ENCODE results near the gene DTNBP1. TPM values are rescaled to one million over a fixed set of nuclear protein-coding genes. Genes with fewer than 3 reads are reported as not detected.

Gene DTNBP1
- total RNA-seq, 1 experiment from 2014 or later: 28.2 TPM

GRCh38 chr6:15495375-15495901 is 167.4 kb downstream of the DTNBP1 start:
- POLR2A ChIA-PET (ENCODE audit: low non-redundant PET): no interaction called here
- no TSS peak for BruUV-seq (replicated peaks)
- CTCF ChIA-PET: no interaction called here
- no peaks in the 10 kb centered on the region for H3K9me3 ChIP-seq (ENCODE audit: low read depth, low read length, poor library complexity, severe bottlenecking)
- no peak for DNase-seq (ENCODE audit: low spot score)
- intact Hi-C loops (cut with micrococcal nuclease; ENCODE audit: unreplicated experiment): loop anchor here (10.0 kb wide), 2 partner anchors 381 to 1111 kb away; no protein-coding TSS in a partner anchor
- H3K27ac ChIP-seq (ENCODE audit: low read depth, low read length, poor library complexity, severe bottlenecking): no peak overlapping the region
- H3K27me3 ChIP-seq (replicated peaks; ENCODE audit: insufficient read depth, low read depth, low read length, poor library complexity): no peaks in the 10 kb centered on the region
- TF ChIP-seq CTCF (conservative IDR thresholded peaks at IDR 0.05; ENCODE audit: low read depth, low read length) (no peak), EZH2 (IDR thresholded peaks at IDR 0.05; ENCODE audit: borderline replicate concordance, low read depth, low read length, poor library complexity, severe bottlenecking) (no peak)
- H3K36me3 ChIP-seq (ENCODE audit: insufficient read depth, low read length, poor library complexity, severe bottlenecking): peaks cover 18% of the 10 kb centered on the region
- H3K4me1 ChIP-seq (ENCODE audit: insufficient read depth, low read length, poor library complexity, severe bottlenecking): peaks cover 37% of the 10 kb centered on the region
- no peak overlapping the region for H3K4me3 ChIP-seq (ENCODE audit: low read depth, low read length, poor library complexity, severe bottlenecking)

DNA sequence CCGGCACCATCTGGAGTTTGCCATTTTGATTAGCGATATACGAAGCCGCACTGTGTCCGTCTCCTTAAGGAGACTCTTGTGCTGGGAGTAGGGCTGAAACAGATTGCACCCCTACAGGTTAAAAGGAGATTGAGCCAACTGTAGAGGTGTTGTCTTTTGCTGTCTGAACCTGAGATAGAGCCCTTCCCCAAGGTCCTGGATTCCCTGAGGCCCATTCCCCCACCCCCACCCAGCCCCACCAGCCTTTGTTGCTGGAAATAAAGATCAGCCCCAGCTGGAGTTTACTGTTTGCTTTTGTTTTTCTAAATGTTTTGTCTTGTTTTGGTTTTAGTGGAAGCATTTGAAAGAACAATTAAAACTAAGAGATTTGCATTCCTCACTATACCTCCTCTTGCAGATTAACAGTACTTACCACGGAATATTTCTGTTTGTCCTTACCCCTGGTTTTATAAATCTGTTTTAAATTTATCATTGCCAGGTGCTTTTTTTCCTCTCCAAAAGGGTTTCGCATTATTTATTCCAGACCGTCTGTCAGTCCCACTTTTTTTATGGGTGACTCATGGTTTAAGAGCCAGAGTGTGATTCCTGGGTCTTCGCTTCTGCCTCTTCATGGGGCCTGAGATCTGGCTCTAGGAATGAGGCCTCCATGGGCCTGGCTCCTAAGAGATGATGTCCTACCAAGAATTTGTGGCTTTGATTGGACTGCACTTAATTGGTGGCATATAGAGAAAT is 169.2 kb downstream of the DTNBP1 start:
- intact Hi-C loops (cut with micrococcal nuclease; ENCODE audit: unreplicated experiment): loop anchor here (5.0 to 10.0 kb wide), 5 partner anchors 46 to 1109 kb away; no protein-coding TSS in a partner anchor
- BruUV-seq (replicated peaks): no TSS peak
- ChIA-PET POLR2A (ENCODE audit: low non-redundant PET) (no interaction called here), CTCF (no interaction called here)
- DNase-seq (ENCODE audit: low spot score): no peak
- no peak overlapping the region for H3K27ac ChIP-seq (ENCODE audit: low read depth, low read length, poor library complexity, severe bottlenecking)
- peaks cover 20% of the 10 kb centered on the region for H3K36me3 ChIP-seq (ENCODE audit: insufficient read depth, low read length, poor library complexity, severe bottlenecking)
- H3K9me3 ChIP-seq (ENCODE audit: low read depth, low read length, poor library complexity, severe bottlenecking): no peaks in the 10 kb centered on the region
- peaks cover 39% of the 10 kb centered on the region for H3K4me1 ChIP-seq (ENCODE audit: insufficient read depth, low read length, poor library complexity, severe bottlenecking)
- no peaks in the 10 kb centered on the region for H3K27me3 ChIP-seq (replicated peaks; ENCODE audit: insufficient read depth, low read depth, low read length, poor library complexity)
- no peak for TF ChIP-seq CTCF (conservative IDR thresholded peaks at IDR 0.05; ENCODE audit: low read depth, low read length)
- TF ChIP-seq EZH2 (IDR thresholded peaks at IDR 0.05; ENCODE audit: borderline replicate concordance, low read depth, low read length, poor library complexity, severe bottlenecking): no peak
- H3K4me3 ChIP-seq (ENCODE audit: low read depth, low read length, poor library complexity, severe bottlenecking): no peak overlapping the region

DNA sequence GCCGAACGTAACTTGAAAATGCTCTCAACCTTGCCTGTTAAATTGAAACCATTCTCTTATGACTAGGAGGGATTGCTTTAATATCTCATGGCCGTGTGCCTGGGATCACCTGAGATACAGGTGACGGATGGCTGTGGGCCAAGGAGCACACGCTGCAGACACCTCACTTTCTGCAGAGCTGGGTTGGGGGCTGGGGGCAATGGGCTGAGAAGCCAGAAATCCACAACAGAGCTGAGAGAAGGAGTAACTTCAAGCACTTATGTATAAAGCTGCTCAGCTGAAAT is 170.9 kb downstream of the DTNBP1 start:
- DNase-seq (ENCODE audit: low spot score): no peak
- Histone ChIP-seq H3K36me3 (ENCODE audit: insufficient read depth, low read length, poor library complexity, severe bottlenecking) (peaks cover 33% of the 10 kb centered on the region), H3K4me3 (ENCODE audit: low read depth, low read length, poor library complexity, severe bottlenecking) (no peak overlapping the region), H3K27me3 (replicated peaks; ENCODE audit: insufficient read depth, low read depth, low read length, poor library complexity) (no peaks in the 10 kb centered on the region), H3K4me1 (ENCODE audit: insufficient read depth, low read length, poor library complexity, severe bottlenecking) (peaks cover 39% of the 10 kb centered on the region), H3K9me3 (ENCODE audit: low read depth, low read length, poor library complexity, severe bottlenecking) (no peaks in the 10 kb centered on the region), H3K27ac (ENCODE audit: low read depth, low read length, poor library complexity, severe bottlenecking) (no peak overlapping the region)
- no TSS peak for BruUV-seq (replicated peaks)
- TF ChIP-seq EZH2 (IDR thresholded peaks at IDR 0.05; ENCODE audit: borderline replicate concordance, low read depth, low read length, poor library complexity, severe bottlenecking) (no peak), CTCF (conservative IDR thresholded peaks at IDR 0.05; ENCODE audit: low read depth, low read length) (no peak)
- intact Hi-C loops (cut with micrococcal nuclease; ENCODE audit: unreplicated experiment): loop anchor here (5.0 to 10.0 kb wide), 5 partner anchors 45 to 1107 kb away; no protein-coding TSS in a partner anchor
- CTCF ChIA-PET: interaction anchor here (0.9 kb wide), 1 partner anchor 131 kb away, joined by 3 read pairs; no protein-coding TSS in a partner anchor
- POLR2A ChIA-PET (ENCODE audit: low non-redundant PET): no interaction called here

Data from A673 (cell line).